AG09319 (cell line): Measurements from ENCODE around the gene EGFL7.

Source experiments
- DNase-seq: peaks from one replicate; pipeline ENCODE4 v3.0.0-alpha.2; 2010; ENCODE audit warnings: low read depth; ENCODE audit errors: extremely low read depth
- TF ChIP-seq, protein P1 (sequence below): IDR thresholded peaks from 2 replicates; pipeline ENCODE4 v1.5.1; 2011; ENCODE audit warnings: low read depth, mild to moderate bottlenecking, inconsistent platforms, low read length, moderate library complexity

The EGFL7 gene

DNA sequence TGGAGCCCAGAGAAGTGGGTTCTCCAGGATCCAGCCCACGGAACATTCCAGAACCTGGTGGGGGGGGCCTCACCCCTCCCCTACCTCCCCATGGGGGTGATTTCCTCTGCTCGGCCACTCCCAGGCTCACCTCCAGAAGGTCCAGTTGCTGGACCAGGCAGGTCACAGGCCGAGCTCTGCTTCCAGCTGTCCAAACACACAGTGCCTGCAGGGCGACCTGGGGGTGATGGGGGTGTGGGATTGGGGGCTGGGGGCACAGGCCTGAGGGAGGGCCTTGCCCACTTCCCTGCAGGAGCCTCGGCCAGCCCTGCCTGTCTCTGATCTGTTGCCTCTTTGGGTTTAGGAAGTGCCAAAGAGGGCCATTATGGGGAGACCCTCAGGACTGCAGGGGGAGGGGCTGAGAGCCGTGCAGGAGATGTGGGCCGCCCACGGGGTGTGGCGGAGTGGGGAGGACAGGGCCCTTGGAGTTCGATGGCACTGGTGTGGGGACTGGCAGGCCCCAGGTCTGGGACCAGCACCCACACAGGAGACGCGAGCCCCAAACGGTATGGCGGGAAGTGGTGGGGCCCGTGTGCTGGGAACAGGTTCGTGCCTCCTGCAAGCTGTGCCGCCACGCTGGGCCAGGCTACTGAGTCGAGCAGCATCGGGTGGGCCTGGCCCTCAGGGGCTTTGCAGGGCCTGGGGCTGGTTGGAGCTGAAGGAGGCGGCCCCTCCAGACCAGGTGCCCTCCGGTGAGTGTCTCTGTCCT, 45.6 kb upstream of the EGFL7 start:
- no peak for DNase-seq

DNA sequence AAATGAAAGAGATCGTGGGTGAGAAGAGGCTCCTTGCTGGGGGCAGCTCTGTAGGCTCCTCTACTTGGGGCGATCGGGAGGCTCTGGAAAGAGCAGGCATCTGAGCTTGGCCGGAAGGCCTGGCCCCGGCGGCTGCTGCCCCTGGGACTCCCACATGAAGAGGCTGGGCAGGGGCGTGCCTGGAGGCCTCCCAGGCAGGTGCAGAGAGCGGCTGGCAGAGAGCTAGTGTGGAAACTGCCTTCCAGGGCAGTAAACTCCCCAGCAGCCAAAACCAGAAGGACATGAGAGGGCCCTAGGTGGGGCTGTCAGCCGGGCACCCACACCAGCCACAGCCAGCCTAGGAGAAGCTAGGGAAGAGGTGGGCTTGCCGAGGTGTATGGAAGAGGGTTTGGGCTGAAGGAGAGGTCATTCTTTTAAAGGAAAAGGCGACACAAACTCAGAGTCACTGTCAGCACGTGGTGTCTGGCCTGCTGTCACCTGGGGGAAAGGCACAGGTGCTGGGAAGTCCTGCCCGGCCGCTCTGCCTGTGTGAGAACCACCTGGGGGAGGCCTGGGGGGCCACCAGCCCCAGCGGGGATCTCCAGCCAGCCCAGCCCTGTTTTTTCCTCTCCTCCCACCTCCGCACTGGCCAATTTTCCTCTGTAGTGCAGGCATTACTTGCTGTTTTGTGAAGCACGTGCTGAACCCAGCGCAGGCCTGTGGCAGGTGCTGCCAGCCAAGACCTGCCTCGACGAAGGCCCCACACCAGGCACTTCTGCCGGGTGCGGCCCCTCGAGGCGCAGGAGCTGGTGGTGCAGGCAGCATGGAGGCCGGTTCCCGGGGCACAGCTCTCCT, 44.8 kb upstream of the EGFL7 start:
- TF ChIP-seq, protein P1, sequence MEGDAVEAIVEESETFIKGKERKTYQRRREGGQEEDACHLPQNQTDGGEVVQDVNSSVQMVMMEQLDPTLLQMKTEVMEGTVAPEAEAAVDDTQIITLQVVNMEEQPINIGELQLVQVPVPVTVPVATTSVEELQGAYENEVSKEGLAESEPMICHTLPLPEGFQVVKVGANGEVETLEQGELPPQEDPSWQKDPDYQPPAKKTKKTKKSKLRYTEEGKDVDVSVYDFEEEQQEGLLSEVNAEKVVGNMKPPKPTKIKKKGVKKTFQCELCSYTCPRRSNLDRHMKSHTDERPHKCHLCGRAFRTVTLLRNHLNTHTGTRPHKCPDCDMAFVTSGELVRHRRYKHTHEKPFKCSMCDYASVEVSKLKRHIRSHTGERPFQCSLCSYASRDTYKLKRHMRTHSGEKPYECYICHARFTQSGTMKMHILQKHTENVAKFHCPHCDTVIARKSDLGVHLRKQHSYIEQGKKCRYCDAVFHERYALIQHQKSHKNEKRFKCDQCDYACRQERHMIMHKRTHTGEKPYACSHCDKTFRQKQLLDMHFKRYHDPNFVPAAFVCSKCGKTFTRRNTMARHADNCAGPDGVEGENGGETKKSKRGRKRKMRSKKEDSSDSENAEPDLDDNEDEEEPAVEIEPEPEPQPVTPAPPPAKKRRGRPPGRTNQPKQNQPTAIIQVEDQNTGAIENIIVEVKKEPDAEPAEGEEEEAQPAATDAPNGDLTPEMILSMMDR: no peak
- no peak for DNase-seq

More for the DNA sequence above, 45.6 kb upstream of the EGFL7 start:
- TF ChIP-seq, protein P1: no peak

DNA sequence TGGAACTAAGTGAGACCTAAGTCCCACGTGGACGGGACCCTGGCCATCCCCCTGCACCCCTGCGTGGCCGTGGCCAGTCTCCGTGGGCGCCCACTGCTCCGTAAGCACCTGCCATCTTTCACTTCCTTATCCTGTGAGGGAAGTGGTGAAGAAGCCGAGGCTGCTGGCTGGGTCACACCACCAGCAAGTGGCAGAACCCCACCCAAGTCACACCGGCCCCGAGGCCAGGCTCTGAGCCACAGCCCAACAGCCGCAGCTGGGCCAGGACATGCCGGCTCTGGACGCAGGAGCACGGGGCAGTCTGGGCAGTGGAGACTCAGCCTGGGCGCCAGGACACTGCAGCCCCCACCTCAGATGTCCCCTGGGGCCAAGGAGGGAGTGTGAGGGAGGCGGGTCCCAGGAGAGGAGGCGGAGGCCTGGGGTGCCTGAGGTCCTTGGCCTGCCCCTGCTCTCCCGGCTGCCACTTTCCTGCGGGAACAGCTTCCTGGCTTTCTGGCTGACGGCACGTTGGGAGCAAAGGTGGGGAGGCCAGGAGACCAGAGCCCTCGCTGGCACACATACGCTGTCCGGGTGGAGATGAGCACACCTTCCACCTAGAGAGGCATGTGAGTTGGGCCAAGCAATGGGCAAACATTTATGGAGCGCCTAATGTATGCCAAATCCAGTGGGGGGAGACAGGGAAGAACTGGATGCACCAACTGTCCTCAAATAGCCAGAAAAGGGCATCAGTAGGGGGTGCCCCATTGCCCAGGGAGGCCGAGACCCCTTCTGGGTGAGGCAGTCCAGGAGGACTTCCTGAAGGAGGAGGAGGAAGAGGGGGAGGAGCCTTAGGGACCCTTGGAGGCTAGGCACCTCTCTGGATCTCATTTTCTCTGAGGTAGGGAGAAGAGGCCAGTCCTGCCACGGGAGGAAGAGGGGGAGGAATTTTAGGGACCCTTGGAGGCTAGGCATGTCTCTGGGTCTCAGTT, 43.9 kb upstream of the EGFL7 start:
- DNase-seq: no peak
- TF ChIP-seq, protein P1: no peak

DNA sequence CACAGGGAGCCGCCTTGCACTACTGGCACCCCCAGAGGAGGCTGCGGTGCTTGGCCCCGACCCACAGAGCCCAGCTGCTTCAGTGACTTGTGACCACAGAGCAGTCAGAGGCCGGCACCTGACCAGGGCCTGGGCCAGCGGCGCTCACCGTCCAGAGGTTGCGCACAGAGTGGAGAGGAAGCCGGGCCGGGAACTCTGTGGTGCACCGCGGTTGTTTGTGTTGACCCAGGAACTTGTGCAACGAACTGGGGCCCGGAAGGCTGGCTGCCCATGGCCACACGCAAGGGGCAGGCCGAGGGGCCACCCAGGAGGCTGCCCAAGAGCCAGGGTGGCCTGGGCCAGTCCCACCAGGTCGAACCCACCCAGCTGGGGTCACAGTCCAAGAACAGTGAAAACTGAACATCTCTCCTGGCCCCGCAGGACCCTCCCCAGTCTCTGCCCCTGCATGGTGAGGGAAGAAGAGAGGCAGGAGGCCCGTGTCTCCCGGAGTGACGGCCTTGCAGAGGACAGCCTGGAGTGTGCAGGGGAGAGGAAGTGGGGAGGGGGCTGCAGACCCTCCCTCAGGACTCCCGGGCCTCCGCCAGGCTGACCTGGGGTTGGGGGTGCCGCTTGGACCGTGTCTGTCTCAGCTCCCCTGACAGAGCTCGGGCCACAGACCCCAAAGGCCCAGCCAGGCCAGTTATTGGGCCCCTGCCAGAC, 42.8 kb upstream of the EGFL7 start:
- DNase-seq: no peak
- TF ChIP-seq, protein P1: no peak

DNA sequence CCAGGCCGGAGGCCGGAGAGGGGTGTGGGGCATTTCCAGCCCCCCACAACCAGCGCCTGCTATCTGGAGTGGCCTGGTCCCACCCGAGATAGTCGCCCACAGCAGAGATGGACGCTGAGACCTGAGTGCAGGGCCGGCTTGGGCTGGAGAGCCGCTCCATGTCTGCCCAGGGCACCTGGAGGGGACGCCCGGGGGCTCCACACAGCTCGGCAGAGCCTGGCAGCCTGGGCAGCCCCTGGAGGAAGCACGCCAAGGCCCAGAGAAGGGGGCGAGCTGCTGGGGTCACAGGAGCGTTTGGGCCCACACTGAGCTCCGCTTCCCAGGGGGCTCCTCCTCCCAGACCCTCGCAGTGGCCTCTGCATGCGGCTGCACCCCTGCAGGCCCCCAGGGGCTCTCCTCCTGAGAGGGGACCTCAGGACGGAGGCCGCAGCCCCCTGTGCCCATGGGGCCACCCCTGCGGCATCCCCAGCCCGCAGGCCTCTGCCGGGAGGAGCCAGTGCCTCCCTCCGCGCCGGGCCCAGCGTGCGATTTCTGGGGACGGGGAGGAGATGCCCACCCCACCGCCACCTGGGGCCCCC, 42.2 kb upstream of the EGFL7 start:
- TF ChIP-seq, protein P1: no peak

DNA sequence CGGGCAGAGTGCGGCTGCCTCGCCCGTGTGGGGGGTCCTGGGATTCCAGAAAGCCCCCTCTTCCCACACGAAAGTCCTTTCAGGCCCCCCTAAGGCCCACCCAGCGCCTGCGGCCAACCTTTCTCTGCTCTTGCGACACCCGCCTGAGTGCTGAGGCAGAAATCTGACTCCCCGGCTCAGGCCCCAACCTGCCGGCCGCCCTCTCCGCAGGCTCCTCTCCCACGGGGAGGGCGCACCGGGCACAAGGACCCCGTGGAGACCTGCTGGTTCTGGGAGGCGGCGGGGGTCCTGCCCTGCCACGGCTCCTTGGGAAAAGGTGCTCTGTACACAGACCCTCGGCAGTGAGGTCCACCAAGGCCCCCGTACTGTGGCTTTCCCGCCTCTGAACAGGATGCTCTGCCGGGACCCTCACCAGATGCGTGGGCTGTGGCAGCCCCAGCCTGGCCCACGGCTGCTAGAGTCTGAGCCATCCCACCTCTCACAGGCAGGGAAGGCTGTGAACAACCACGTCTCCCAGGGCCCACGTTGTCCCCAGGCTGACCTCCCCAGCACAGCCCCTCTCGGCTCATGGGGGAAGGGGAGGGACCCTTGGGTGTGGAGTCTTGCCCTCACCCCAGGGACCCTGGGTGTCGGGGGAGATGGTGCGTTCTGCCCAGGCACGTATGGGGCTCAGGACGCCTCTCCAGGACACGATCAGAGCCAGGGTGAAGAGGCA, 41.5 kb upstream of the EGFL7 start:
- no peak for DNase-seq
- TF ChIP-seq, protein P1: no peak

More for the DNA sequence above, 42.2 kb upstream of the EGFL7 start:
- no peak for DNase-seq
